ENCODE results near the gene CBFB.

- TF ChIP-seq CTCF (conservative IDR thresholded peaks at IDR 0.05; ENCODE audit: low read depth, low read length) (no peak), EZH2 (IDR thresholded peaks at IDR 0.05; ENCODE audit: low read length, unreplicated experiment) (no peak)
Measured at GRCh38 chr16:67147437-67148140, 118.6 kb downstream of the CBFB start.

All from PC-3 (cell line).